GM12892 (cell line): Measurements from ENCODE around the gene CACNA1E.

ENCODE experiments used
- POLR2A ChIP-seq: IDR thresholded peaks from 2 replicates; pipeline ENCODE4 v1.6.1; 2011; ENCODE audit warnings: low read depth, low read length, control low read depth
- POLR2AphosphoS5 ChIP-seq: IDR thresholded peaks from 2 replicates; pipeline ENCODE4 v1.6.1; 2011; ENCODE audit warnings: low read depth, low read length, control low read depth
- TAF1 ChIP-seq: IDR thresholded peaks from 2 replicates; pipeline ENCODE4 v1.6.1; 2011; ENCODE audit warnings: low read depth, mild to moderate bottlenecking, control low read depth, low read length, borderline replicate concordance

DNA sequence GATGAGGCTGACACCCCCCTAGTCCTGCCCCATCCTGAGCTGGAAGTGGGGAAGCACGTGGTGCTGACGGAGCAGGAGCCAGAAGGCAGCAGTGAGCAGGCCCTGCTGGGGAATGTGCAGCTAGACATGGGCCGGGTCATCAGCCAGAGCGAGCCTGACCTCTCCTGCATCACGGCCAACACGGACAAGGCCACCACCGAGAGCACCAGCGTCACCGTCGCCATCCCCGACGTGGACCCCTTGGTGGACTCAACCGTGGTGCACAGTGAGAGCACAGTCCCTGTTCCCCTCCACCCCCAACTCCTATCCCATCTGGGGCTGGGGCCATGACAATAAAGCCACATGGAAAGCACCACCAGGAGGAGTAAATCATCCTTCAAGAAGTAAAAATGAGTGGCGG, 250.2 kb downstream of the CACNA1E start:
- TF ChIP-seq POLR2AphosphoS5 (no peak), POLR2A (no peak), TAF1 (no peak)
